Measurements from ENCODE around the gene BACE2.

DNA sequence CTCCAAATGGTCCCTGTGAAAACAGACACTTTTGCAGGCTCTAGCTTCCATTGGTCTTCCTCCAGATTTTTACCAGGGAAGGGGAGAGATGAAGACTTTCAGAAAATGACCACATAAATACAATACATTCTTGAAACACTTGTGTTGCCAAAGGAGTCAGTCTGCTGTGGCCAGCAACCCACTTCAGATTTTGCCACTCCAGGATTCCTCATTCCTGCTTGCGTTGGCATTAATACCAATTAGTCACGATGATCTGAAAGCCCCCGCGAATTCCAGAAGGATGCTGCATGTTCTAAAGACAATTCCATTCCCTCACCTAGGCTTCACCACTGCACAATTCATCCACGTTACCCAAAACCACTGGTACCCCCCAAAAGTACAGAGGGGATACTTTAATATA, 7.9 kb upstream of the BACE2 start:
- TF ChIP-seq, protein P1, sequence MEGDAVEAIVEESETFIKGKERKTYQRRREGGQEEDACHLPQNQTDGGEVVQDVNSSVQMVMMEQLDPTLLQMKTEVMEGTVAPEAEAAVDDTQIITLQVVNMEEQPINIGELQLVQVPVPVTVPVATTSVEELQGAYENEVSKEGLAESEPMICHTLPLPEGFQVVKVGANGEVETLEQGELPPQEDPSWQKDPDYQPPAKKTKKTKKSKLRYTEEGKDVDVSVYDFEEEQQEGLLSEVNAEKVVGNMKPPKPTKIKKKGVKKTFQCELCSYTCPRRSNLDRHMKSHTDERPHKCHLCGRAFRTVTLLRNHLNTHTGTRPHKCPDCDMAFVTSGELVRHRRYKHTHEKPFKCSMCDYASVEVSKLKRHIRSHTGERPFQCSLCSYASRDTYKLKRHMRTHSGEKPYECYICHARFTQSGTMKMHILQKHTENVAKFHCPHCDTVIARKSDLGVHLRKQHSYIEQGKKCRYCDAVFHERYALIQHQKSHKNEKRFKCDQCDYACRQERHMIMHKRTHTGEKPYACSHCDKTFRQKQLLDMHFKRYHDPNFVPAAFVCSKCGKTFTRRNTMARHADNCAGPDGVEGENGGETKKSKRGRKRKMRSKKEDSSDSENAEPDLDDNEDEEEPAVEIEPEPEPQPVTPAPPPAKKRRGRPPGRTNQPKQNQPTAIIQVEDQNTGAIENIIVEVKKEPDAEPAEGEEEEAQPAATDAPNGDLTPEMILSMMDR (IDR thresholded peaks at IDR 0.05): no peak
- TF ChIP-seq POLR2A (IDR thresholded peaks at IDR 0.05) (no peak), POLR2AphosphoS5 (IDR thresholded peaks at IDR 0.05) (no peak)

Measured in suprapubic skin (tissue), 4 donors.